Left lung (tissue), 10 donors: Measurements from ENCODE around the gene FEM1B. TPM values are rescaled to one million over a fixed set of nuclear protein-coding genes. Genes with fewer than 3 reads are reported as not detected.

Experiments used
- ATAC-seq: fragments of 200-7000 bp; cut with Tn5 transposase; one replicate; pipeline ENCODE4 v1.9.1; 2020; ENCODE audit warnings: moderate library complexity
- DNase-seq, 4 donors: peaks; one replicate each; pipeline ENCODE4 v3.0.0-alpha.2; 2013 to 2020
- H3K27ac ChIP-seq, 2 donors: fragments of 200-600 bp; sonication (generic) in 1 of 2; one replicate each; pipeline versions ENCODE4 v1.5.0 to v1.8.0; 2020 to 2021
- H3K27me3 ChIP-seq, 2 donors: fragments of 200-600 bp; sonication (generic) in 1 of 2; one replicate each; pipeline versions ENCODE4 v1.5.0 to v1.8.0; 2020 to 2021
- H3K36me3 ChIP-seq, 2 donors: fragments of 200-600 bp; sonication (generic) in 1 of 2; one replicate each; pipeline versions ENCODE4 v1.5.0 to v1.8.0; 2020 to 2021
- H3K4me1 ChIP-seq, 2 donors: fragments of 200-600 bp; one replicate each; pipeline ENCODE4 v1.8.0; 2021
- H3K4me3 ChIP-seq, 2 donors: fragments of 200-600 bp; sonication (generic) in 1 of 2; one replicate each; pipeline versions ENCODE4 v1.5.0 to v1.8.0; 2020 to 2021; ENCODE audit warnings: mild to moderate bottlenecking in 1 of 2
- H3K9me3 ChIP-seq, 2 donors: fragments of 200-600 bp; sonication (generic) in 1 of 2; one replicate each; pipeline versions ENCODE4 v1.5.0 to v1.8.0; 2020 to 2021
- intact Hi-C, 2 donors: fragments of 100-400 bp; cut with DNase I; formaldehyde crosslinking; loops; one replicate each; pipeline versions ENCODE4 v1.11.2 to v1.14.2; 2022
- polyA plus RNA-seq, 6 donors: library from polyadenylated mRNA; unstranded; fragments of 120-200 nt; gene quantifications; one replicate each; pipeline ENCODE4 v1.2.1, GENCODE V29; 2013; ENCODE audit not compliant: insufficient read length in 6 of 6
- total RNA-seq, 2 donors: library from RNA; stranded (reverse); fragmentation: NEBNext Ultra II Directional; extraction: Animal tissue kit (Norgen Biotek cat#: 25700); gene quantifications; one replicate each; pipeline ENCODE4 v1.2.1, GENCODE V29; 2021
- TF ChIP-seq, protein P1 (sequence below), 2 donors: fragments of 200-600 bp; sonication (generic) in 1 of 2; IDR thresholded peaks; one replicate each; pipeline versions ENCODE4 v1.5.0 to v1.8.0; 2021; ENCODE audit warnings: antibody characterized with exemption in 2 of 2
- donor health status: DM: no; HTN: yes; CAD: no.
- donor health status: DM: no; HTN: no; CAD: no.

FEM1B gene
- total and polyA plus RNA-seq, 8 donors = 44.1 to 57.2 (median 50.4) TPM

DNA sequence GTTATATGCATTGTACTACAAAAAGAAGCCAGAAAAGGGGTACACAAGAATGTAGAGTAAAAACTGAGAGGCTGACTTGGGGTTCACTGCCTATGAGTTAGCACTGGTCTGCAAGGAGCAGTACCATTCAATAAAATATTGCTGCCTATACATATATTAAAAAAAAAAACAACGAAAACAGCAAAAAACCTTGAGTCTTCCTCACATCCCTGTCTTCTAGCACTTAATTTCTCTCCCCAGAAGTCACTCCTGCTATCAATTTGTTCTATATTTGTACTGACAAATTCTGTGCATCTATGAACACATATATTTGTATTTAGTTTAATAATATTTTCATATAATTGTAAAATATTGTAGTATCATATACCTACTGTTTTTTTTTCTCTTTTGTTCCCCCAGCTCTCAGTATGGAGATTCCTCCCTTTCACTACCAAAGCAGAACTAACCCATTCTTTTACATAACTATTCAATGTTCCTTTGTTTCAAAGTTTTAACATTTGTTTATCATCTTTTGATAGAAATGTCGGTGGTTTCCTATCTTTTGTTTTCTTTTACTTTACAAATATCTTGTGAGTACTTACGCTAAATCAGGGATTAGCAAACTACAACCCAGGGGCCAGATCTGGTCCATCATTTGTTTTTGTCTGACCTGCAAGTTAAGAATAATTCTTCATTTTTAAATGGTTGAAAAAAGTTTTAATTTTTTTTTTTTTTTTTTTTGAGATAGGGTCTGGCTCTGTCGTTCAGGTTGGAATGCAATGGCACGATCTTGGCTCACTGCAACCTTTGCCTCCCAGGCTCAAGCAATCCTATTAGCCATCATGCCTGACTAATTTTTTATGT lies 14.8 kb upstream of the FEM1B start:
- intact Hi-C loops = no loop called here
- ATAC-seq = no peak
- TF ChIP-seq, protein P1, sequence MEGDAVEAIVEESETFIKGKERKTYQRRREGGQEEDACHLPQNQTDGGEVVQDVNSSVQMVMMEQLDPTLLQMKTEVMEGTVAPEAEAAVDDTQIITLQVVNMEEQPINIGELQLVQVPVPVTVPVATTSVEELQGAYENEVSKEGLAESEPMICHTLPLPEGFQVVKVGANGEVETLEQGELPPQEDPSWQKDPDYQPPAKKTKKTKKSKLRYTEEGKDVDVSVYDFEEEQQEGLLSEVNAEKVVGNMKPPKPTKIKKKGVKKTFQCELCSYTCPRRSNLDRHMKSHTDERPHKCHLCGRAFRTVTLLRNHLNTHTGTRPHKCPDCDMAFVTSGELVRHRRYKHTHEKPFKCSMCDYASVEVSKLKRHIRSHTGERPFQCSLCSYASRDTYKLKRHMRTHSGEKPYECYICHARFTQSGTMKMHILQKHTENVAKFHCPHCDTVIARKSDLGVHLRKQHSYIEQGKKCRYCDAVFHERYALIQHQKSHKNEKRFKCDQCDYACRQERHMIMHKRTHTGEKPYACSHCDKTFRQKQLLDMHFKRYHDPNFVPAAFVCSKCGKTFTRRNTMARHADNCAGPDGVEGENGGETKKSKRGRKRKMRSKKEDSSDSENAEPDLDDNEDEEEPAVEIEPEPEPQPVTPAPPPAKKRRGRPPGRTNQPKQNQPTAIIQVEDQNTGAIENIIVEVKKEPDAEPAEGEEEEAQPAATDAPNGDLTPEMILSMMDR (IDR thresholded peaks at IDR 0.05) = no peak

DNA sequence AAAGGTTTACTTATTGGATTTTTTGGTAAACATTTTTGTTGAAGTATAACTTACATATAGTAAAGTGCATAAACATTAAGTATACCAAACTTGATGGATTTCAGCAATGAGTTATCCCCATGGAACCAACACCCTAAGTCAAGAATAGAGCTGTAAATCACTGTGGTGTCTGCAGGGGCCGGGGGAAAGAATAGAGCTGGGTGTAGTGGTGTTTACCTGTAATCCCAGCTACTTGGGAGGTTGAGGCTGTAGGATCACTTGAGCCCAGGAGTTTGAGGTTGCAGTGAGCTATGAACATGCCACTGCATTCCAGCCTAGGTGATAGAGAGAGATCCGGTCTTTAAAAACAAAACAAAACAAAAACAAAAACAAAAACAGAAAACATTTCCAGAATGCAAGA lies 13.3 kb upstream of the FEM1B start:
- DNase-seq = no peak

More for the DNA sequence above, 14.8 kb upstream of the FEM1B start:
- Histone ChIP-seq H3K36me3 (no peaks in the 10 kb centered on the region), H3K4me1 (no peaks in the 10 kb centered on the region), H3K27me3 (peaks cover 0 to 25% of the 10 kb centered on the region in 2 donors), H3K4me3 (no peak overlapping the region), H3K9me3 (no peaks in the 10 kb centered on the region), H3K27ac (no peak overlapping the region)
- no peak for DNase-seq

DNA sequence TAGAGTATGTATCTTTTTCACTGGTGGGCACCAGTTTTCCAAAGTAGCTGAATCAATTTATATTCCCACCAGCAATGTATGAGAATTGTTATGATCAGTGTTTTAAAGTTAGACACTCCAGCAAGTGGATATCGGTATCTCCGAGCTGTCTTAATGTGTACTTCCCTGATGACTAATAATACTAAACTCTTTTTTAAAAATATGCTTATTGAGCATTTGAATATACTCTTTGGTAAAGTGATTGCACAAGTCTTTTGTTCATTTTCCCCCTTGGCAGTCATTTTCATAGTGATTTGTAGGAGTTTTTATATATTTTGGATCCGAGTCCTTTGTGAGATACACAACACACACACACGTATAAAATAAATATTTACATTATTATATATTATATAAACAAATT lies 12.5 kb upstream of the FEM1B start:
- DNase-seq = no peak
- Histone ChIP-seq H3K9me3 (no peaks in the 10 kb centered on the region), H3K4me1 (no peaks in the 10 kb centered on the region), H3K4me3 (no peak overlapping the region), H3K36me3 (no peaks in the 10 kb centered on the region), H3K27me3 (peaks cover 0 to 25% of the 10 kb centered on the region in 2 donors), H3K27ac (no peak overlapping the region)
- TF ChIP-seq, protein P1 (IDR thresholded peaks at IDR 0.05) = no peak
- intact Hi-C loops = no loop called here
- no peak for ATAC-seq

More for the DNA sequence above, 13.3 kb upstream of the FEM1B start:
- intact Hi-C loops = no loop called here
- Histone ChIP-seq H3K27ac (no peak overlapping the region), H3K9me3 (no peaks in the 10 kb centered on the region), H3K36me3 (no peaks in the 10 kb centered on the region), H3K4me1 (no peaks in the 10 kb centered on the region), H3K4me3 (no peak overlapping the region), H3K27me3 (peaks cover 0 to 25% of the 10 kb centered on the region in 2 donors)
- TF ChIP-seq, protein P1 (IDR thresholded peaks at IDR 0.05) = no peak
- ATAC-seq = no peak

DNA sequence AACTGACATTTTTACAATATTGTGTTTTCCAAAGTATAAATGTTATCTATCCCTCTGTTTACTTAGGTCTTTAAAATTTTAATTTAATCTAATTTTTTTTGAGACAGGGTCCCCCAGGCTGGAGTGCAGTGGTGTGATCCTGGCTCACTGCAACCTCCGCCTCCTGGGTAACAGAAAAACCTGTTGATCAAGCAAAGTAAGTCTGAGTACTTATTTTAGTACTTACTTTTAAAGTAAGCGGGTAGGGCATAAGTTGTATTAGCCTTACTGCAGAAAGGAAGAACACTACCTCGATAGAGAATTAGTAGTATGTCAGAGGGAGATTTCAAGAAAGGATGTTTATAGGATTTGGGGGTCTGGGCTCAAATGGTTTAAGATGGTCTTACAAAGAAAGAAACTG lies 11.9 kb upstream of the FEM1B start:
- TF ChIP-seq, protein P1 (IDR thresholded peaks at IDR 0.05) = no peak
- intact Hi-C loops = no loop called here
- no peak overlapping the region for H3K27ac ChIP-seq
- H3K4me3 ChIP-seq = no peak overlapping the region
- no peaks in the 10 kb centered on the region for H3K36me3 ChIP-seq
- DNase-seq (no peak), ATAC-seq (no peak)
- peaks cover 0 to 25% of the 10 kb centered on the region in 2 donors for H3K27me3 ChIP-seq
- no peaks in the 10 kb centered on the region for H3K9me3 ChIP-seq
- H3K4me1 ChIP-seq = no peaks in the 10 kb centered on the region

DNA sequence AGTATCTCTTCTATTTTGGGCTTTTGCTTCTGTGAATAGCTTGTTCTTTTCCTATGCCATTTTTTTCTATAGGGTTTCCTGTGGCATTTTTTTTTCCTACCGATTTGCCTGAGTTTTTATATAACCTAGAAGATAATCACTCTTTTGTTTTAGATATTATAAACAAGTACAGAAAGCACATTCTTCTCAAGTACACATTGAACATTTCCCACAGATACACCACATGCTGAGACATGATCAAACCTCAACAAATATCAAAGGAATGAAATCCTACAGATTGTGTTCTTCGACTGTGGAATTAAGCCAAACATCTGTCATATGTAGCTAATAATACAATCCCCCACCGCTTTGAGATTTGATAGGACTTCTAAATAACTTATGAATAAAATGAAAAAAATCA lies 9.1 kb upstream of the FEM1B start:
- H3K36me3 ChIP-seq = no peaks in the 10 kb centered on the region
- ATAC-seq (no peak), DNase-seq (no peak)
- no peak overlapping the region for H3K4me3 ChIP-seq
- peaks cover 0 to 16% of the 10 kb centered on the region in 2 donors for H3K27me3 ChIP-seq
- peaks cover 0 to 9% of the 10 kb centered on the region in 2 donors for H3K4me1 ChIP-seq
- H3K9me3 ChIP-seq = no peaks in the 10 kb centered on the region
- H3K27ac ChIP-seq = no peak overlapping the region
- intact Hi-C loops = no loop called here
- TF ChIP-seq, protein P1 (IDR thresholded peaks at IDR 0.05) = no peak
